Lower leg skin (tissue), 3 donors: Measurements from ENCODE around the gene SNAPIN.

Experiments used
- POLR2A ChIP-seq, 2 donors: fragments of 450-650 bp; IDR thresholded peaks; one replicate each; pipeline ENCODE4 v1.6.1; 2016 to 2017; ENCODE audit warnings: antibody characterized with exemption in 2 of 2, mild to moderate bottlenecking in 1 of 2, moderate library complexity in 1 of 2
- TF ChIP-seq, protein P1 (sequence below), 3 donors: fragments of 450-650 bp; IDR thresholded peaks; one replicate each; pipeline ENCODE4 v1.5.1; 2016; ENCODE audit warnings: antibody characterized with exemption in 3 of 3, mild to moderate bottlenecking in 3 of 3, moderate library complexity in 2 of 3

DNA sequence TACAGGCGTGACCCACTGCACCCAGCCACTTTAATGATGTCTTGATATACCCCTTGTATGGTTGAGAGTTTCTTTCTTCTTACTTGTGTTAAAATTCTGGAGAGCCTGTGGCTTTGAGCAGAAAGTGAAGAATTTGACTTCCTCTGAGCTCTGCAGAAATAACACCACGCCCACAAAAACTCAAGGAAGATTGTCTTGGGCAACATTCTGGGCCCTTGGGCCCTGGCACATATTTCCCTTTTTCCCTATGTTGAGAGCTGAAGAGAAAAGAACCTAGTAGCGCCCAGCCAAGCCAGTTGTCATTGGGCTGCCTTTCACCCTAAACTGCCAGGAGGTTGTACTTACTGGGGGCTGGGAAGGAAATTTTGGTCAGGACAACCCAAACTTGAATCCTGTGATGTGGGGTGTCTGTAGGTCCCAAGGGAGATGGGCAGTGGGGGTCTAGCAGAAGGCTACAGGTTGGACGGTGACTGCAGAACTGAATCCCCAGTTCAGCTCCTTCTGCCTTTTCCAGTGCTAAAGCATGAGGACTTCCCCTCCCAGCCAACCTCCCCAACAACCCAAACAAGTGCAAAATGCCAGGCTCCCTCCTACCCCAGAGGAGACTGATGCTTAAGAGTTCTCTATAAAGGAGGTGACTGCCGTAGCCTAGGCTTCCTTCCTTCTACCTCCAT is 11.7 kb upstream of the SNAPIN start:
- TF ChIP-seq, protein P1, sequence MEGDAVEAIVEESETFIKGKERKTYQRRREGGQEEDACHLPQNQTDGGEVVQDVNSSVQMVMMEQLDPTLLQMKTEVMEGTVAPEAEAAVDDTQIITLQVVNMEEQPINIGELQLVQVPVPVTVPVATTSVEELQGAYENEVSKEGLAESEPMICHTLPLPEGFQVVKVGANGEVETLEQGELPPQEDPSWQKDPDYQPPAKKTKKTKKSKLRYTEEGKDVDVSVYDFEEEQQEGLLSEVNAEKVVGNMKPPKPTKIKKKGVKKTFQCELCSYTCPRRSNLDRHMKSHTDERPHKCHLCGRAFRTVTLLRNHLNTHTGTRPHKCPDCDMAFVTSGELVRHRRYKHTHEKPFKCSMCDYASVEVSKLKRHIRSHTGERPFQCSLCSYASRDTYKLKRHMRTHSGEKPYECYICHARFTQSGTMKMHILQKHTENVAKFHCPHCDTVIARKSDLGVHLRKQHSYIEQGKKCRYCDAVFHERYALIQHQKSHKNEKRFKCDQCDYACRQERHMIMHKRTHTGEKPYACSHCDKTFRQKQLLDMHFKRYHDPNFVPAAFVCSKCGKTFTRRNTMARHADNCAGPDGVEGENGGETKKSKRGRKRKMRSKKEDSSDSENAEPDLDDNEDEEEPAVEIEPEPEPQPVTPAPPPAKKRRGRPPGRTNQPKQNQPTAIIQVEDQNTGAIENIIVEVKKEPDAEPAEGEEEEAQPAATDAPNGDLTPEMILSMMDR (IDR thresholded peaks at IDR 0.05): no peak
- no peak for TF ChIP-seq POLR2A (IDR thresholded peaks at IDR 0.05)
